LNCAP (cell line): Measurements from ENCODE around the gene TROAP.

ENCODE experiments used
- TF ChIP-seq, protein P1 (sequence below): fragments of 450-650 bp; IDR thresholded peaks from 2 replicates; pipeline ENCODE4 v1.5.1; 2017; ENCODE audit warnings: mild to moderate bottlenecking

The TROAP gene

DNA sequence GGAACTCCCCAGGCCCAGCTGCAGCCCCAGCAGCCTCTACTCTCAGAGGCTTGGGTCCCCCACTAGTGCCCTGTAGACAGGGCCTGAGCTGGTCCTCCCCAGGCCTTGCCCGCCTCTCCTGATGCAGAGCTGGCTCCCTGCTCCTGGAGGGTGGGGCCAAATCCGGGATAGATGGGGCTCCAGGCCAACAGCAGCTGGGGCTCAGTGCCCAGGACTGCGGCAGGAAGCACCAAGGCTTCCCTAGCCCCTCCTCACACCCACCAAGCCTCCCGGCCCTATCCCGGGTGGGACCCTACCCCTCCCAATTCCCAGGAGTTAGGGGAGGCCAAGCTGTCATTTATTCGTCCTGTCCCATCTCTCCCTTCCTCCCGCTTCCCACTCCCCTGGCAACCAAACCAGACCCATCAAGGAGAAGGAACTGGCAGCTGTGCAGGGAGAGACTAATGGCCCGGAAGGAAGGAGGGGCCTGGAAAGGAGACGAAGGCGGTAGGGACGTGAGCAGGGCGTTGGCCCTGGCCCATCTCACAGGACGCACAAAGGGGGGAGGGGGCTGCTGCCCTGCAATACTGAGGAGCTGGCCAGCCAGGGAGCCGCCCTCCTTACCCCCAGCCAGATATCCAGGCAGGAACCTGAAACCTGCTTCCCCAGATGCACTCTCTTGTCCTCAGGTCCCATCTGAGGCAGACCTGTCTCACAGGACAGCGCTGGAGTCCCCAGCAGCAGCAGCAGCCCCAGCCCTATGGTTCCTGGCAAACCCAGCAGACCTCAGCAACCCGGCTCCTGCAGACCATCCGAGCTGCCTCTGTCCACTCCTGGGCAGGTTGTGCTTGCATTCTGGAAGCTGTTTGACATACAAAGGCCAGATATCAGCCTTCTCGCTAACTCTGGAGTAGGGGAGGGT is 29.7 kb upstream of the TROAP start:
- TF ChIP-seq, protein P1, sequence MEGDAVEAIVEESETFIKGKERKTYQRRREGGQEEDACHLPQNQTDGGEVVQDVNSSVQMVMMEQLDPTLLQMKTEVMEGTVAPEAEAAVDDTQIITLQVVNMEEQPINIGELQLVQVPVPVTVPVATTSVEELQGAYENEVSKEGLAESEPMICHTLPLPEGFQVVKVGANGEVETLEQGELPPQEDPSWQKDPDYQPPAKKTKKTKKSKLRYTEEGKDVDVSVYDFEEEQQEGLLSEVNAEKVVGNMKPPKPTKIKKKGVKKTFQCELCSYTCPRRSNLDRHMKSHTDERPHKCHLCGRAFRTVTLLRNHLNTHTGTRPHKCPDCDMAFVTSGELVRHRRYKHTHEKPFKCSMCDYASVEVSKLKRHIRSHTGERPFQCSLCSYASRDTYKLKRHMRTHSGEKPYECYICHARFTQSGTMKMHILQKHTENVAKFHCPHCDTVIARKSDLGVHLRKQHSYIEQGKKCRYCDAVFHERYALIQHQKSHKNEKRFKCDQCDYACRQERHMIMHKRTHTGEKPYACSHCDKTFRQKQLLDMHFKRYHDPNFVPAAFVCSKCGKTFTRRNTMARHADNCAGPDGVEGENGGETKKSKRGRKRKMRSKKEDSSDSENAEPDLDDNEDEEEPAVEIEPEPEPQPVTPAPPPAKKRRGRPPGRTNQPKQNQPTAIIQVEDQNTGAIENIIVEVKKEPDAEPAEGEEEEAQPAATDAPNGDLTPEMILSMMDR: no peak

DNA sequence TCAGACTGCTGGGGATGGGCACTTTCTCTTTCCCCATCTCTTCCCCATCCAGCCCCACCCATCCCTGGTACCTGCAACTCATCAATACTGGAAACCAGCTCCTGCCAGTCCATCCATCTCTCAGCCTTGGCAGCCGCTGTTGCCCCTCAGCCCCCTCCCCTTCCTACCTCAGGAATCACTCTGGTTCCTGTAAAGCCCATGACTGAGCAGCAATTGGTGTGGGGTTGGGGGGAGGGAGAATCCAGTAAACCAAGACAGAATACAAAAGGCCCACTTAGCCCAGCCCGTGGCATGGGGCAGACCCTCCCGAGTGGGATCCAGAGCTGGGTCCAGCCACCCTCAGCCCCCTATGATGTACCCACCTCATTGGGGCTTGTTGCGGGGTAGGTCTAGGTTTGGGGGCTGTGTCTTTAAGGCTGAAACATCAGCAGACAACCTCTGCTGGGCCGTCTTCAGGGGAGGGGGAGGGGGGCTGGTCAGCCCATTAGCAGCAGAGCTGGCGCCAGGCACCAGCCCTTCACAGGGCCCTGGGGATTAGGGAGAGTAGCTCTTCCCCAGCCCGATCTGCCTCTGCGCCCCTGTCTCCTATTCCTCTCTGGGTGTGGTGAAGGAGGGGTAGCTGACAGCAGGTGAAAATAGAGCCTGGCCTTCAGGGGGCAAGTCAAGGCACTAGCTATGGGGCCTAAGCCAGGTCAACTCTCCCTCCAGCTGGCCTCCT is 28.8 kb upstream of the TROAP start:
- TF ChIP-seq, protein P1: no peak

DNA sequence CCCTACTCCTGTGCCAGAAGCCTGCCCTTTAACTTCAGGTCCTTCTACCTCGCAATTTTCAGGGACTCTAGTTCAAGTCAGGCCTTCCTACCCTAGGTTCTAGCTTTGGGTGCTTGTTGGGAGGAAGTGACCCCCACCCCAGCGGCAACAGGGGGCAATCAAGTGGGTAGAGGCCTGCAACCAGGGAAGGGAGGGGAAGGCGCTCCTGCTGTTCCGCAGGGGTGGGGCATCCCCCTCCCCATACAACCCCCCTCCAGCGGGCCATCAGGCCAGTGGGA is 28.3 kb upstream of the TROAP start:
- TF ChIP-seq, protein P1: no peak

DNA sequence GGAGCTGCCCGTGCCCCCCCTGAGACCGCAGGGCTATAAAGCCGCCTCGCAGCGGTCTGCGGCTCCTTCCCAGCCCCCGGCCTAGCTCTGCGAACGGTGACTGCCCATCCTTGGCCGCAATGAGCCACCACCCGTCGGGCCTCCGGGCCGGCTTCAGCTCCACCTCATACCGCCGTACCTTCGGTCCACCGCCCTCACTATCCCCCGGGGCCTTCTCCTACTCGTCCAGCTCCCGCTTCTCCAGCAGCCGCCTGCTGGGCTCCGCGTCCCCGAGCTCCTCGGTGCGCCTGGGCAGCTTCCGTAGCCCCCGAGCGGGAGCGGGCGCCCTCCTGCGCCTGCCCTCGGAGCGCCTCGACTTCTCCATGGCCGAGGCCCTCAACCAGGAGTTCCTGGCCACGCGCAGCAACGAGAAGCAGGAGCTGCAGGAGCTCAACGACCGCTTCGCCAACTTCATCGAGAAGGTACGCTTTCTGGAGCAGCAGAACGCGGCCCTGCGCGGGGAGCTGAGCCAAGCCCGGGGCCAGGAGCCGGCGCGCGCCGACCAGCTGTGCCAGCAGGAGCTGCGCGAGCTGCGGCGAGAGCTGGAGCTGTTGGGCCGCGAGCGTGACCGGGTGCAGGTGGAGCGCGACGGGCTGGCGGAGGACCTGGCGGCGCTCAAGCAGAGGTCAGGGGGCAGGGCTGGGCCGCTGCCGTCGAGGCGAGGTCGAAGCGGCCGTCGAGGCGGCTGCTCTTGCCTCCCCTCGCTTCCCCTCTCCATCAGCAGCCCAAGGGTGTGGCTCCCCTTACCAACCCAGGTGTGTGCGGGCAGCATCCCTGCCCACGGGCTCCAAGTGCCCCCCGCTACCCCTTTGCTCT is 27.7 kb upstream of the TROAP start, which contains the start of gene PRPH:
PRPH (plus strand) TSS at position 66 of the 855 bp plus-strand sequence; CDS start at position 120, 54 bp downstream.
- TF ChIP-seq, protein P1: no peak

DNA sequence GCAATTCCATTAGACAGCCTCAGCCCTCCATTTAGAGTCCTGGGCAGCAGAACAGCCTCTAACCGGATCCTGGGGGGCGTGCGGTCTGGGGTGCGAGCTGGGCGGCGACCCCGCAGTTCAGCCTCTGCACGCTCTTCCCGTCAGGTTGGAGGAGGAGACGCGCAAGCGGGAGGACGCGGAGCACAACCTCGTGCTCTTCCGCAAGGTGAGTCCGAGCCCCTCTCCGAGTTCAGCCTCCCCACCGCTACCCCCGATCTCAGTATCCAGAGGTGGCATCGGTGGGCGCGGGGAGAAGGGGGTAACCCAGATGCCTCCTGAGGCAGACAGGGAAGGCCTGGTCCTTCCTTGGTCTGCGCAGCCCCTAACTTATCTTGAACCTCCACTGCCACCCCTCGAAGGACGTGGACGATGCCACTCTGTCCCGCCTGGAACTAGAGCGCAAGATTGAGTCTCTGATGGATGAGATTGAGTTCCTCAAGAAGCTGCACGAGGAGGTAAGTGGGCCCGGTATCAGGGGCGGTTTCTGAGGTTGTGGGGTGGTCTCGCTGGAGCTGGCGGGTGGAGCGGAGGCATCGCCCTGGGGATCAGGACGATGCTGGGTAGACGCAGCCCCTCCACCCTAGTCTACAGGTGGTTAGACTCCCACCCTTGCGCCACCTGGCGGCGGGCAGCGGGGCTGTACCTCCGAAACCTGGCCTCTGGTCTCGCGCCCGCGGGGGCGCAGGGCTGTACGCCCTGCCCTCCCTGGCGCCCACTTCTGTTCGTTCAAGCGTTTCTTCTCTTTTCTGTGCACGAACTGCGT is 26.8 kb upstream of the TROAP start:
- TF ChIP-seq, protein P1: no peak; the same call in 1 of the 2 replicates

DNA sequence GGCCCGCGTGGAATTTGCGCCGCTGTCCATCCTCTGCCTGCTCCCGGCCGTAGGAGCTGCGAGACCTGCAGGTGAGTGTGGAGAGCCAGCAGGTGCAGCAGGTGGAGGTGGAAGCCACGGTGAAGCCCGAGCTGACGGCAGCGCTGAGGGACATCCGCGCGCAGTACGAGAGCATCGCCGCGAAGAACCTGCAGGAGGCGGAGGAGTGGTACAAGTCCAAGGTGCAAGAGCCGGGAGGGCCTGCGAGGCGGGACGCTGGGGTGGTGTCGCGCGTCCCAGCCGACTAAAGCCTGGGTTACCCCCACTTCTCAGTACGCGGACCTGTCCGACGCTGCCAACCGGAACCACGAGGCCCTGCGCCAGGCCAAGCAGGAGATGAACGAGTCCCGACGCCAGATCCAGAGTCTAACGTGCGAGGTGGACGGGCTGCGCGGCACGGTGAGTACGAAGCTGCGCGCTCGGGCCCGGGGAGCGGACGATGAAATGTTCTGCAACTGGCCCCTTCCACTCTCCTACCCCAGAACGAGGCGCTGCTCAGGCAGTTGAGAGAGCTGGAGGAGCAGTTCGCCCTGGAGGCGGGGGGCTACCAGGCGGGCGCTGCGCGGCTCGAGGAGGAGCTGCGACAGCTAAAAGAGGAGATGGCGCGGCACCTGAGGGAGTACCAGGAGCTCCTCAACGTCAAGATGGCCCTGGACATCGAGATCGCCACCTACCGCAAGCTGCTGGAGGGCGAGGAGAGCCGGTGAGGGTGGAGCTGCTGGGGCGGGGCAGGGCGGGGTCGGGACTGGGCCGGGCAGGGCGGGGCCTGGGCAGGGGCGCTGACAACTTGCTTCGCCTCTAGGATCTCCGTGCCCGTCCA is 26.0 kb upstream of the TROAP start:
- TF ChIP-seq, protein P1: 0 out of 2 replicates have a peak, but pooled peaks have one; percentile 4
